Epithelial cell of proximal tubule (primary cell): ENCODE data around the gene NR6A1. TPM values are rescaled to one million over a fixed set of nuclear protein-coding genes. Genes with fewer than 3 reads are reported as not detected.

Source experiments
- DNase-seq: peaks from one replicate; pipeline ENCODE4 v3.0.0-alpha.2; 2011; ENCODE audit warnings: low read depth
- H3K4me3 ChIP-seq: 2 replicates; pipeline ENCODE4 v1.5.1; 2011; ENCODE audit warnings: low read depth, mild to moderate bottlenecking, low read length
- total RNA-seq: library from RNA; depleted of rRNA; stranded (reverse); fragments of >200 nt; gene quantifications from 2 replicates; pipeline ENCODE4 v1.2.3, GENCODE V29; 2015
- TF ChIP-seq, protein P1 (sequence below): conservative IDR thresholded peaks from 2 replicates; pipeline ENCODE4 v1.5.1; 2012; ENCODE audit warnings: low read depth, mild to moderate bottlenecking, low read length

The NR6A1 gene
- total RNA-seq, 1 donor from 2014 or later: 2.0 TPM

DNA sequence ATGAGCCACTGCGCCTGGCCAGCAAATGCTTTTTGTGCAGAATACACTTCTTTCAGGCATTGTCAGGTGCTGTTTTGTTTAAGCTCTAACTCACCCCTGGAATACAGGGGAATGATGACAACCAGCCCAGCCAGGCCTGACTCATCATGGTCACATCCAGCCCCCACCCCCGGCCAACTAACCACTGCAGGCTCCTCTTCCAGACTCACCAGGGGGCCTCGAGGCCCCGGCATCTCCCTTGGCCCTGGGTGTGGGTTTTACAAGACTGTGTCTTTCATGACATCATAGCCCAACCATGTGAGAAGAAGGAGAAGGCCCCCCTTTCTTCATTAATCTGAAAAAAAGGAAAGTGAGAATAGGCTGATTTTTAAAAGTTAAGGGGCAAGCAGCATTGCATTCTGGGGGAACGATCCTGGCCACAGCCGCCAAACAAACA, 41.3 kb upstream of the NR6A1 start:
- DNase-seq: peak; percentile 61
- TF ChIP-seq, protein P1, sequence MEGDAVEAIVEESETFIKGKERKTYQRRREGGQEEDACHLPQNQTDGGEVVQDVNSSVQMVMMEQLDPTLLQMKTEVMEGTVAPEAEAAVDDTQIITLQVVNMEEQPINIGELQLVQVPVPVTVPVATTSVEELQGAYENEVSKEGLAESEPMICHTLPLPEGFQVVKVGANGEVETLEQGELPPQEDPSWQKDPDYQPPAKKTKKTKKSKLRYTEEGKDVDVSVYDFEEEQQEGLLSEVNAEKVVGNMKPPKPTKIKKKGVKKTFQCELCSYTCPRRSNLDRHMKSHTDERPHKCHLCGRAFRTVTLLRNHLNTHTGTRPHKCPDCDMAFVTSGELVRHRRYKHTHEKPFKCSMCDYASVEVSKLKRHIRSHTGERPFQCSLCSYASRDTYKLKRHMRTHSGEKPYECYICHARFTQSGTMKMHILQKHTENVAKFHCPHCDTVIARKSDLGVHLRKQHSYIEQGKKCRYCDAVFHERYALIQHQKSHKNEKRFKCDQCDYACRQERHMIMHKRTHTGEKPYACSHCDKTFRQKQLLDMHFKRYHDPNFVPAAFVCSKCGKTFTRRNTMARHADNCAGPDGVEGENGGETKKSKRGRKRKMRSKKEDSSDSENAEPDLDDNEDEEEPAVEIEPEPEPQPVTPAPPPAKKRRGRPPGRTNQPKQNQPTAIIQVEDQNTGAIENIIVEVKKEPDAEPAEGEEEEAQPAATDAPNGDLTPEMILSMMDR: no peak
- H3K4me3 ChIP-seq: no peak overlapping the region

DNA sequence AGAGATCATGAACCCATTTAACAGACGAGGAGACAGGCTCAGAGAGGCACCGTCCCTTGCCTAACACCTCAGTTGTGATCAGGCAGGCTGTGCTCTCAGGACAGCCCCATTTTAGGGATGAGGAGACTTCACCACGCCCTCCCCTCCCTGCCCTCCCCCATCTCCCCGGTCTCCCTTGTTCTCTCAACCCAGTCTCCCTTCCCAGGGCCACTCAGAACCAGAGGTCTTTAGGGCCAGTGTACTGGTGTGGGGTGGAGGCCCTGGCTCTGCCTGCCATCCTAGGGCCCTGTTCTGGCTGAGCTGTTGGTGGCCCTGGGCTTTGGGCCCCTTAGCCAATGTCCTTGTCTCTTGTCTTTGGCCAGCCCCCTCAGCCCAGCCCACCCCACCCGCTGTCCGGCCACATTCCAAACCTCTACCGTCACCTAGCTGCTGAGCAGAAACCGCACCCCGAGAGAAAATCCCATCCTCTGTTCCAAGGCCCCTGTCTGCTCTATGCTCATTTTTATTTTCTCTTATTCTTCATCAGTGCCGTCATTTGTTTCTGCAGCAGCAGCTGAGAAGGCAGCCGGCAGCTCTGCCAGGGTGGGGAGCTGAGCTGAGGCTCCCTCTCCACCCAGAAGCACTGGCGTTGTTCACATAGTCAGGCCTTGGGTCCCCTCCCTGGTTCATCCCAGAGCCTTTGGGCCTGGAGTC, 39.7 kb upstream of the NR6A1 start:
- H3K4me3 ChIP-seq: no peak overlapping the region
- TF ChIP-seq, protein P1: no peak
- no peak for DNase-seq

DNA sequence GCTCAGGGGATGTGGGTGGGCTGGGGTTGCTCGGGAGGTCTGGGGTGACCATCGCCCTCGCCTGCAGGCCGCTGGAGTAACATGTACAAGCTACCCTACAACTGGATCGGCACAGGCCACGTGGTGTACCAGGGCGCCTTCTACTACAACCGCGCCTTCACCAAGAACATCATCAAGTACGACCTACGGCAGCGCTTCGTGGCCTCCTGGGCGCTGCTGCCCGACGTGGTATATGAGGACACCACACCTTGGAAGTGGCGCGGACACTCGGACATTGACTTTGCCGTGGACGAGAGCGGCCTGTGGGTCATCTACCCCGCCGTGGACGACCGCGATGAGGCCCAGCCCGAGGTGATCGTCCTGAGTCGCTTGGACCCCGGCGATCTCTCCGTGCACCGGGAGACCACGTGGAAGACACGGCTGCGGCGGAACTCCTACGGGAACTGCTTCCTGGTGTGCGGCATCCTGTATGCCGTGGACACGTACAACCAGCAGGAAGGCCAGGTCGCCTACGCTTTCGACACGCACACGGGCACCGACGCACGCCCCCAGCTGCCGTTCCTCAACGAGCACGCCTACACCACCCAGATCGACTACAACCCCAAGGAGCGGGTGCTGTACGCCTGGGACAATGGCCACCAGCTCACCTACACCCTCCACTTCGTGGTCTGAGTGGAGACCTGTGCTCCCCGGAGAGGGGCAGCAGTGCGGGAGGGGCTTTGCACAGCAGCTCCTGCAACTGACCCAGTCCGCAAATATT, 38.8 kb upstream of the NR6A1 start:
- TF ChIP-seq, protein P1: no peak
- DNase-seq: no peak
- no peak overlapping the region for H3K4me3 ChIP-seq

- TF ChIP-seq, protein P1: no peak
- no peak for DNase-seq
- no peak overlapping the region for H3K4me3 ChIP-seq
These were observed 38.1 kb upstream of the NR6A1 start for GRCh38 chr9:124809211-124809610.

- no peak for DNase-seq
- TF ChIP-seq, protein P1: no peak
- no peak overlapping the region for H3K4me3 ChIP-seq
These were observed 37.3 kb upstream of the NR6A1 start for GRCh38 chr9:124808246-124808956.

- TF ChIP-seq, protein P1: no peak
- DNase-seq: no peak
- no peak overlapping the region for H3K4me3 ChIP-seq
These were observed 34.1 kb upstream of the NR6A1 start for GRCh38 chr9:124805186-124805585.
